HFFc6 (cell line): ENCODE data around the gene UBE2F. TPM values are rescaled to one million over a fixed set of nuclear protein-coding genes. Genes with fewer than 3 reads are reported as not detected.
A peak's percentile ranks its signal among the peaks of the same experiment; 100 is the strongest.

Experiments
- DNase-seq: peaks from one replicate; pipeline ENCODE4 v3.0.0-alpha.2; 2018
- H3K27ac Mint-ChIP-seq: 2 replicates; pipeline ENCODE4 v1.8.0; 2020; ENCODE audit warnings: mild to moderate bottlenecking, mixed read lengths
- H3K27me3 Mint-ChIP-seq: 2 replicates; pipeline ENCODE4 v1.8.0; 2021; ENCODE audit warnings: mild to moderate bottlenecking, moderate library complexity, mixed read lengths; ENCODE audit not compliant: insufficient read depth
- H3K36me3 Mint-ChIP-seq: 2 replicates; pipeline ENCODE4 v1.8.0; 2021; ENCODE audit warnings: low read depth, mixed read lengths
- H3K4me1 Mint-ChIP-seq: 2 replicates; pipeline ENCODE4 v1.8.0; 2020; ENCODE audit warnings: low read depth, mixed read lengths
- H3K4me3 Mint-ChIP-seq: 2 replicates; pipeline ENCODE4 v1.8.0; 2020; ENCODE audit warnings: mild to moderate bottlenecking, moderate library complexity, mixed read lengths
- H3K9me3 Mint-ChIP-seq: 2 replicates; pipeline ENCODE4 v1.8.0; 2020; ENCODE audit warnings: mild to moderate bottlenecking, mixed read lengths
- CTCF ChIP-seq: fragments of 200-600 bp; sonication (generic); IDR thresholded peaks from 2 replicates; pipeline ENCODE4 v1.5.0; 2021; ENCODE audit warnings: antibody characterized with exemption, mild to moderate bottlenecking
- total RNA-seq, 6 experiments: library from RNA; stranded (reverse); fragmentation: NEBNext Ultra II Directional; extraction: Animal tissue kit (Norgen Biotek cat#: 25700); gene quantifications; 2 replicates in 1 of 6; 3 replicates in 5 of 6; pipeline ENCODE4 v1.2.3, GENCODE V29; 2021

The UBE2F gene
- total RNA-seq, 6 experiments from 2014 or later, result 48.7 to 54.1 (median 51.5) TPM

- no peak overlapping the region for H3K27ac Mint-ChIP-seq
- no peak for TF ChIP-seq CTCF
- peaks cover 8% of the 10 kb centered on the region; the same call in 1 of the 2 replicates for H3K36me3 Mint-ChIP-seq
- H3K9me3 Mint-ChIP-seq, result peaks cover 9% of the 10 kb centered on the region
- DNase-seq, result no peak
- peaks cover 24% of the 10 kb centered on the region for H3K4me1 Mint-ChIP-seq
- H3K4me3 Mint-ChIP-seq, result no peak overlapping the region
- H3K27me3 Mint-ChIP-seq, result peaks cover 20% of the 10 kb centered on the region
Observed at GRCh38 chr2:237929979-237930378, 36.8 kb upstream of the UBE2F start.

- H3K36me3 Mint-ChIP-seq, result peaks cover 8% of the 10 kb centered on the region; the same call in 1 of the 2 replicates
- H3K27me3 Mint-ChIP-seq, result peaks cover 20% of the 10 kb centered on the region
Observed at GRCh38 chr2:237931205-237931721, 35.6 kb upstream of the UBE2F start.

GRCh38 chr2:237932731-237933131 is 34.1 kb upstream of the UBE2F start:
- Mint-ChIP-seq H3K9me3 (peaks cover 9% of the 10 kb centered on the region), H3K4me3 (no peak overlapping the region), H3K4me1 (peaks cover 31% of the 10 kb centered on the region), H3K27me3 (peaks cover 16% of the 10 kb centered on the region), H3K36me3 (peaks cover 8% of the 10 kb centered on the region; the same call in 1 of the 2 replicates), H3K27ac (peak overlapping the region; percentile 13; the same call in 1 of the 2 replicates)
- DNase-seq, result peak; percentile 82
- no peak for TF ChIP-seq CTCF

More at GRCh38 chr2:237931205-237931721, 35.6 kb upstream of the UBE2F start:
- Mint-ChIP-seq H3K4me3 (no peak overlapping the region), H3K27ac (peak overlapping the region; percentile 29; the same call in 1 of the 2 replicates), H3K4me1 (peaks cover 31% of the 10 kb centered on the region), H3K9me3 (peaks cover 9% of the 10 kb centered on the region)
- DNase-seq, result peak; percentile 54
- no peak for TF ChIP-seq CTCF

GRCh38 chr2:237934186-237934585 is 32.6 kb upstream of the UBE2F start:
- Mint-ChIP-seq H3K36me3 (peaks cover 8% of the 10 kb centered on the region; the same call in 1 of the 2 replicates), H3K27me3 (peaks cover 12% of the 10 kb centered on the region), H3K4me1 (peaks cover 34% of the 10 kb centered on the region), H3K4me3 (no peak overlapping the region), H3K9me3 (peaks cover 9% of the 10 kb centered on the region), H3K27ac (no peak overlapping the region)
- no peak for TF ChIP-seq CTCF
- DNase-seq, result no peak

- Mint-ChIP-seq H3K4me3 (no peak overlapping the region), H3K4me1 (peaks cover 45% of the 10 kb centered on the region), H3K27ac (no peak overlapping the region), H3K9me3 (no peaks in the 10 kb centered on the region), H3K36me3 (no peaks in the 10 kb centered on the region), H3K27me3 (peaks cover 9% of the 10 kb centered on the region)
- DNase-seq, result no peak
- no peak for TF ChIP-seq CTCF
Observed at GRCh38 chr2:237935740-237936452, 30.9 kb upstream of the UBE2F start.
